Adrenal gland (tissue), 12 donors: ENCODE data around the gene ZNF780B. TPM values are rescaled to one million over a fixed set of nuclear protein-coding genes. Genes with fewer than 3 reads are reported as not detected.

Source experiments
- DNase-seq, 7 donors: peaks; one replicate each; pipeline ENCODE4 v3.0.0-alpha.2; 2019 to 2020
- H3K27ac ChIP-seq, 5 donors: fragments of 200-600 bp; sonication (generic) in 4 of 5; 1 replicate in 3 of 5; 2 replicates in 2 of 5; pipeline versions ENCODE4 v1.5.1 to v1.8.0; 2016 to 2020; ENCODE audit warnings: mild to moderate bottlenecking in 1 of 5
- H3K27me3 ChIP-seq: fragments of 200-600 bp; 2 replicates; pipeline ENCODE4 v1.8.0; 2021
- H3K36me3 ChIP-seq, 2 donors: fragments of 200-600 bp; replicated peaks in 1 of 2; 1 replicate in 1 of 2; 2 replicates in 1 of 2; pipeline versions ENCODE4 v1.5.1 to v1.8.0; 2018 to 2022
- H3K4me1 ChIP-seq, 2 donors: fragments of 200-600 bp; replicated peaks in 1 of 2; 1 replicate in 1 of 2; 2 replicates in 1 of 2; pipeline versions ENCODE4 v1.5.1 to v1.8.0; 2018 to 2021
- H3K4me3 ChIP-seq, 4 donors: fragments of 200-600 bp; sonication (generic) in 3 of 4; one replicate each; pipeline ENCODE4 v1.5.1; 2016 to 2018
- H3K9me3 ChIP-seq, 3 donors: fragments of 200-600 bp; sonication (generic) in 1 of 3; replicated peaks in 1 of 3; 1 replicate in 2 of 3; 2 replicates in 1 of 3; pipeline versions ENCODE4 v1.5.1 to v1.8.0; 2016 to 2021
- CTCF ChIP-seq, 6 experiments: fragments of 450-650 bp in 4 of 6; fragments of 200-600 bp in 2 of 6; sonication (generic) in 1 of 6; IDR thresholded peaks; 1 replicate in 5 of 6; 2 replicates in 1 of 6; pipeline versions ENCODE4 v1.5.1 to v1.8.0; 2016 to 2021; ENCODE audit warnings: antibody characterized with exemption in 6 of 6, mild to moderate bottlenecking in 2 of 6, moderate library complexity in 1 of 6
- POLR2A ChIP-seq, 2 donors: fragments of 450-650 bp; IDR thresholded peaks; one replicate each; pipeline ENCODE4 v1.6.1; 2017; ENCODE audit warnings: antibody characterized with exemption in 2 of 2, mild to moderate bottlenecking in 2 of 2, moderate library complexity in 1 of 2
- WGBS, 4 donors: extraction: QIAGEN DNeasy Blood & Tissue Kit in 2 of 4; methylation state at CpG; one replicate each; pipeline versions ENCODE4 v1.1.5 to v1.1.7; 2013 to 2017; 5-methylcytosine and 5-hydroxymethylcytosine counted together
- intact Hi-C, 2 donors: fragments of 100-400 bp; cut with DNase I; formaldehyde crosslinking; loops; one replicate each; pipeline versions ENCODE4 v1.14.1 to v1.15.0; 2022 to 2023
- polyA plus RNA-seq, 3 donors: library from polyadenylated mRNA; stranded (reverse); fragments of 200-250 nt in 2 of 3; fragments of 350-450 nt in 1 of 3; fragmentation: Illumina TruSeq in 1 of 3; extraction: RNeasy Lipid Tissue Mini Kit (QIAGEN cat#74804) in 1 of 3; gene quantifications; one replicate each; pipeline ENCODE4 v1.2.3, GENCODE V29; 2013 to 2014
- total RNA-seq, 9 donors: library from RNA; depleted of rRNA in 4 of 9; stranded (reverse); fragments of >200 nt in 4 of 9; fragments of 120-200 nt in 1 of 9; fragmentation: NEBNext Ultra II Directional in 1 of 9; extraction: Animal tissue kit (Norgen Biotek cat#: 25700) in 1 of 9; gene quantifications; one replicate each; pipeline versions ENCODE4 v1.1.0 to v1.2.4, GENCODE V29; 2013 to 2023
- donor health status: healthy with polysubstance abuse.
- donor health status: Bipolar disorder and iron deficiency.
- donor health status: DM: yes; HTN: yes; CAD: no.
- donor health status: DM: no; HTN: no; CAD: no.
- donor health status: DM: no; HTN: no; CAD: no.
- donor health status: DM: yes; HTN: yes; CAD: no.

The ZNF780B gene
- total and polyA plus RNA-seq, 12 donors = 7.9 to 31.4 (median 16.5) TPM

DNA sequence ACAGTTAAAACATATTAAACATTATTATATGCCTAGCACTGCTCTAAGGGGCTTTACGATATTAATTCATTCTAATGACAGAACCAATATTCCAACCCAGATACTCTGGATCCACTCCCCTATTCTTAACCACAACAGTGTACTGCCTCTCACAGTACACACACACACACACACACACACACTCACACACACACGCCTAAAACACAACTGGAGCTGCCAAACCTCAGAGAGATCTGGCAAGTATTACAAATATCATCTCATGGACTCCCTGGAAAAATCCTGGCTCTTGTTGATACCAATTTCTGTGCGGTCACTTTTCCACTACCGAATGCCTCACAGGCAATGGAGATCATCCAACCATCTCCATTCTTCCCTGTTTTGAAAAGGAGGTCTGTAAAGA lies 33.4 kb upstream of the ZNF780B start:
- Histone ChIP-seq H3K4me1 (peaks cover 6 to 24% of the 10 kb centered on the region in 2 donors), H3K9me3 (no peaks in the 10 kb centered on the region), H3K4me3 (peak overlapping the region in 2 of 4 donors; percentile 7 to 72), H3K27ac (peak overlapping the region in 3 of 5 donors; percentile 90 to 95 (median 92)), H3K27me3 (no peaks in the 10 kb centered on the region), H3K36me3 (peaks cover 0 to 2% of the 10 kb centered on the region in 2 donors)
- intact Hi-C loops = no loop called here
- peak in 1 of 7 donors; percentile 17 for DNase-seq
- 60 to 68% (median 65%) methylated on average over 4 of the region's 4 CpGs for WGBS, 4 donors
- TF ChIP-seq POLR2A (IDR thresholded peaks at IDR 0.05) (no peak), CTCF (IDR thresholded peaks at IDR 0.05) (no peak)

- H3K36me3 ChIP-seq = peaks cover 0 to 11% of the 10 kb centered on the region in 2 donors
- H3K27me3 ChIP-seq = no peaks in the 10 kb centered on the region
- intact Hi-C loops = no loop called here
- TF ChIP-seq POLR2A (IDR thresholded peaks at IDR 0.05) (no peak), CTCF (IDR thresholded peaks at IDR 0.05) (no peak)
- H3K4me1 ChIP-seq = peaks cover 6 to 24% of the 10 kb centered on the region in 2 donors
- H3K27ac ChIP-seq = no peak overlapping the region
- no peaks in the 10 kb centered on the region for H3K9me3 ChIP-seq
- no peak for DNase-seq
- H3K4me3 ChIP-seq = no peak overlapping the region
- WGBS, 4 donors = 74 to 99% (median 91%) methylated on average over 5 of the region's 5 CpGs
Measured at GRCh38 chr19:40088299-40089047, 32.4 kb upstream of the ZNF780B start.

- 84 to 95% (median 87%) methylated on average over 4 of the region's 4 CpGs for WGBS, 4 donors
- Histone ChIP-seq H3K27ac (no peak overlapping the region), H3K4me1 (peaks cover 5 to 16% of the 10 kb centered on the region in 2 donors), H3K27me3 (no peaks in the 10 kb centered on the region), H3K36me3 (peaks cover 0 to 45% of the 10 kb centered on the region in 2 donors), H3K4me3 (no peak overlapping the region), H3K9me3 (no peaks in the 10 kb centered on the region)
- TF ChIP-seq POLR2A (IDR thresholded peaks at IDR 0.05) = no peak
- TF ChIP-seq CTCF (IDR thresholded peaks at IDR 0.05) = no peak
- intact Hi-C loops = no loop called here
- DNase-seq = no peak
Measured at GRCh38 chr19:40084948-40085347, 28.9 kb upstream of the ZNF780B start.

GRCh38 chr19:40081411-40081810 lies 25.4 kb upstream of the ZNF780B start:
- TF ChIP-seq POLR2A (IDR thresholded peaks at IDR 0.05) = no peak
- TF ChIP-seq CTCF (IDR thresholded peaks at IDR 0.05) = no peak
- Histone ChIP-seq H3K9me3 (peaks cover 0 to 15% (median 6%) of the 10 kb centered on the region in 3 donors), H3K36me3 (peaks cover 0 to 58% of the 10 kb centered on the region in 2 donors), H3K4me1 (no peaks in the 10 kb centered on the region), H3K27ac (no peak overlapping the region), H3K4me3 (no peak overlapping the region), H3K27me3 (no peaks in the 10 kb centered on the region)
- 87 to 100% (median 91%) methylated on average over 1 of the region's 1 CpG for WGBS, 4 donors
- no peak for DNase-seq
- intact Hi-C loops = no loop called here
